ENCODE data around the gene GGCX.
"Not testable (repeated sequence)": the region's sequence is repeated elsewhere in the genome, so short reads cannot be mapped to it uniquely, and the experiment has no call there.

Gene GGCX

DNA sequence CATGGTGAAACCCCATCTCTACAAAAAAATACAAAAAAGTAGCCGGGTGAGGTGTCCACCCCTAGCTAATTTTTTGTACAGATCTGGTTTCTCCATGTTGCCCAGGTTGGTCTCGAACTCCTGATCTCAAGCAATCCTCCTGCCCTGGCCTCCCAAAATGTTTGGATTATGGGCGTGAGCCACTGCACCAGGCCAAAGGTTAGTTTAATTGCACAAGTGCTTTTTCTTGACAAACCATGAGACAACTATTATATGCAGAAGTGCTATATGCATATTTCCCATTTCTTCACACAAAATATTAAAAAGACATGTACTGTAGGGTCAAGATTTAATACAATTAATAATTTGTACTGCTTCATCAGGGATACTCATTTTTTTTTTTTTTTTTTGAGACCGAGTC is 5.0 kb upstream of the GGCX start:
- DNase-seq (ENCODE audit: low read depth): no peak

DNA sequence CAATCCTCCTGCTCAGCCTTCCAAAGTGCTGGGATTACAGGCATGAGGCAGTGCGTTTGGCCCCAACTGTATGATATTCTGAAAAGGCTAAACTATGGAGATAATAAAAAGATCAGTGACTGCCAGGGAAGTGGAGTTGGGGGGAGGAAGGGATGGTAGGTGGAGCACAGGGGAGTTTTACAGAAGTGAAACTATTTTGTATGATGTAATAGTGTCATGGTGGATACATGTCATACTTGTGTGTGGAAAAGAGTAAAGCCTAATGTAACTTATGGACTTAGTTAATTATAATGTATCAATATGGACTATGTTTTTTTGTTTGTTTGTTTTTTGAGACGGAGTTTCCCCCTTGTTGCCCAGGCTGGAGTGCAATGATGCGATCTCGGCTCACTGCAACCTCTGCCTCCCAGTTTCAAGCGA is 2.9 kb upstream of the GGCX start:
- no peak for DNase-seq (ENCODE audit: low read depth)

DNA sequence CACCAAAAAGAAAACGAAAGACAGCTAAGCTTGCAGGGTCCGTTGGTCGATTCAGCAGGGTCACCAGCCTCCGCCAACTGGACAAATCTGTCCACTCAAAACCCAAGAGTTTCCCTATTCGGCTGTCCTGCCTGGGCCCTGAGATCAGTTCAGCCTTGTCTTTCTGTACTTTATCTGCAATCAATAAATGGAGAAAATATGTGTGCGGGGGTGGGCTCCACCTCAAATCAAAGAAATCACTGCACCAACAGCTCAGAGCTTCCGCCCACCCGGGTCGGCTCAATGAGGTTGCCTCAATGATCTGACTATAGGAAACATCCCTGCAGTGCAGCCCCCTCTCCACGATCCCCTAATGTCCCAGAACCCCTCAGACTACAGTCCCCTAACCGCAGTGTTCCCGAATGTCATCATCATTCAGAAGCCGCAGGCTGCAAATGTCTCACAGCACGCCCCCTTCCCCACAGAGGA is 447 bp downstream of the GGCX start:
- DNase-seq (ENCODE audit: low read depth): no peak

DNA sequence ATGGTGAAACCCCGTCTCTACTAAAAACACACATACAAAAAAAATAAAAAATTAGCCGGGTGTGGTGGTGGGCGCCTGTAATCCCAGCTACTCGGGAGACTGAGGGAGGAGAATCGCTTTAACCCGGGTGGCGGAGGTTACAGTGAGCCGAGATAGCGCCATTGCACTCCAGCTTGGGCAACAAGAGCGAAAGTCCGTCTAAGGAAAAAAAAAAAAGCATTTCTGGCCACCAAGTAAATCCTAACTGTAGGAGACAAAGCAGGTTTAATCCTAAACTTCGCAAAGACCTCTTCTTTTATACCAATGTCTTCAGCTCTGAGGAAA is 928 bp downstream of the GGCX start:
- DNase-seq (ENCODE audit: low read depth): not testable (repeated sequence)

DNA sequence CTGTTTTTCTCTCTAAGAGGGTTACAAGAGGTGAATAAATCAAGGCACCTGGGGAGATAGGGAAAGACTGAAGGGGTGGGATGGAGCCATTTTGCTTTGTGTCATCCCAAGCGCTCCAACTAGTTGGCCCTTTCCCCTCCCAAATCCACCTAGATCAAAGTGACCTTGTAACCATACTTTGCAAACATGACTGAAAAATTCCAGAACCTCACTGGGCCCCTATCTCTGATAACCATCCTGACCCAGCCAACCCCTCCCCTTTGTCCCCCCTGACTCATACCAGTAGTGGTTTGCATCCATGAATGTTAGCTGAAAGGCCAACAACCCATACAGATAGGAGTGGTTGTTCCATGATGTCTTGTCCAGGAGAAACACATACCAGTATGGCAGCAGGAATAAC is 3.1 kb downstream of the GGCX start:
- no peak for DNase-seq (ENCODE audit: low read depth)

DNA sequence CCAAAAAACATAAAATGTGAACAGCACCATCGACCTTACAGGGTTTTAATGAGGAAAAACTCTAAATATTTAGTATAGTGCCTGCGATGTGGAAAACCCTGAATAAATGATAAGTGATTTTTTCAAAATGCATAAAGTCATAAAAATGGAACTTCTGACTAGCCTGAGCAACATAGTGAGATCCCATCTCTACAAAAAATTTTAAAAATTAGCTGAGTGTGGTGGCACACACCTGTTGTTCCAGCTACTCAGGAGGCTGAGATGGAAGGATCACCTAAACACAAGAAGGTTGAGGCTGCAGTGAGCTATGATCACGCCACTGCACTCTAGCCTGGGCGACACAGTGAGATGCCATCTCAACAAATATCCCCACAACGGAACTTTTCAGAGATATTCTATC is 4.2 kb downstream of the GGCX start:
- DNase-seq (ENCODE audit: low read depth): no peak

DNA sequence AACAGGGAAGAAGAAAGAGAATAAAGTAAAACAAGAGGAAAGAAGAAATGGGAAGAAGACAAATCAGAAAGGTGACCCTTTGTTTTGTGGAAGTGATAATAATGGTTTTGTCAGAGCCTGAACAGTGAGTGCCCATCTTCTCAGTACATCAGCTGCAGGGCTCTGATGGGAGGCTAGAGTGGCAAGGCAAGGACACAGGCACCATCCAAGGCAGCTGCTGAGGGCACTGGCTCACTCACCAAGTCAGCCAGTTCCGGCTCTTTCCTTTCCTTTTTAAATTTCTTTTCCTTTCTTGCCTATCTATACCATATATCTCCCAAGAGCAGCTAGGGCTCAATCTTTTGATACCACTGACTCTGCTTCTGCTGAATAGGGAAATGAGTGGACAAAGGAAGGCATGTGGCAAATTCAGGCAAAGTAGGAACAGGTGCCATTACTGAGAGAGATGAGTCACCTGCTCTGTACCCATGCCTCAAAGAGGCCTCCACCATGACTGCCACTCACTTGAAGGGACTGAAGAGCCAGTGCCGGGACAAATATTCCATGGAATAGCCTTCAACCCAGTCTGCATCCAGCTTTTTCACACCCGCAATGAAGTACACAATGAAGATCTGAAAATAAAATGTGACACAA is 6.2 kb downstream of the GGCX start:
- no peak for DNase-seq (ENCODE audit: low read depth)

DNA sequence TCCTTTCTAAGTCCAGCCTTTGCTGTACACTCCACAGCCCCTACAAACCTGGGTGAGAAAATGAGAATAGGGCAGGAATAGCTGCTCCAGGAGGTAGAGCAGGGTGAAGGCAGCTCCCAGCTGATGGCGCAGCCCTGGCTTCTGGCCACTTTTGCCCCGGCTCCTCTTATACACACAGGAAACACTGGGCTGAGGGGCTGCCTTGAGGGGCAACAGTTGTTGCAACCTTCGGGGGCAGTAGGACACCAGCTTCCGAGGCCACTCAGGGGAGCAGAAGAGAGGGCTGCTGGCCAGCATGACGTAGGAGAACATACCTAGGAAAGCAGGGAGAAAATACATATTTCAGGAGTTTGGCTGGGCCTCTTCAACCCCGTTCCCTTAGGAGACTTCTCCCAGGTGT is 8.1 kb downstream of the GGCX start:
- no peak for DNase-seq (ENCODE audit: low read depth)

DNA sequence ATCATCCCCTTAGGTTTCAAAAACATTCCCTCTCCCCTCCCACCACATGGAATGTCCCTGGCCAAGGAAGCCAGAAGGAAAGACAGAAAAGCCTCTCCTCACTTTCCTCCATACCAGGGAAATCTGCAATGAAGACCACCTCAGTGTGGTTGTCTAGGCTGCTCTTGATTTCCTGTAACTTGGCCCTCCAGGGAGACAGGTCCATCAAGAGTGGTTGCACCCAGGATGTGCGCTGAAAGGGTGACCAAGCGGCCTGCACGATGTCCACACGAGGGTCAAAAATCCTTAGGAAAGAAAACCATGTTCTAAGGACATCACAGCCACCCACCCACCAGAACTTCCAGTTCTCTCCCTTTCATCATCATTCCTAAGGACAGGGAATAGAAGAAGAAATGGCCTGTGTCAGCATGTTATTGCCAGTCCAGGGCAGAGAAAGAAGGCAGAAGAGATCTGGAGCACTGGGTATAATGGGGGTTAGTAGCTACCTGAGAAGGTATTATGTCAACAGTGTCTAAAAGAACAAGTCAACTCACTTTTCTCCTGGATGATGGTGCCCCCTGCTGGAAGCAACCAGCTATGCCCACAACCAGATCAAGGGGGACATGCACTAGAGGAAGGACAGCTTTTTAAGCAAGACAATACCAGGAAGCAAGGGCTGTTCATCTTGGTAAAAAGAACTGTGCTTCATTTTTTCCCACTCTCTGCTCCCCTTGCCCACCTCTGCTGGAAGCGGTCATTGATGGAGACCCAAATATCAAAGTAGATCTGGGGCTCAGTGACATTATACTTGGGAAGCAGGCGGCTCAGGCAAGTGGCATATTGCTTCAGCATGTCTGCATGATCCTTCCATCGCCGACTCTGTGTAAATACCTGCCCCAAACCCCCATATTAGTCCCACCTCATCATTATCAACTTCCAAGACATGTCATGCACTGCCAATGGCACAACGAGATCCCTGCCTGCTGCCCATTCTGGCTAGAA is 9.3 kb downstream of the GGCX start:
- peak; percentile 55 for DNase-seq (ENCODE audit: low read depth)

DNA sequence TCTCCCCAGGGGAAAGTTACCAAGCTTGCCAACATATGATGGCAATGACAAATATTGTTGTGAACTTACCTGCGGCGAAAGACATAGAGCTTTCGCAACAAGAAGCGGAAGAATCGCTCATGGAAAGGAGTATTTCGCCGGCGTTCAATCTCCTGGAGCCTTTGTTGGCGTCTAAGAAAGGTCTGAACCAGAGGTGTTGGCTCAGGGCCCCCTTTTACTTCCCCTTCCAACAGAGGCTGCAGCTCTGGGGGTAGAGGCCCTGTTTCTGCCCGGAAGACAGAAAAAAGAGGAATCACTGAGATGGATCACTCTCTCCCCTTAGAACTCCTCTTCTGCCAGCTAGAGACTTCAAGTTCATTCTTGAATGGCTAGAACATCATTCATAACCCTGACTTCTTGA is 10.8 kb downstream of the GGCX start:
- DNase-seq (ENCODE audit: low read depth): no peak

DNA sequence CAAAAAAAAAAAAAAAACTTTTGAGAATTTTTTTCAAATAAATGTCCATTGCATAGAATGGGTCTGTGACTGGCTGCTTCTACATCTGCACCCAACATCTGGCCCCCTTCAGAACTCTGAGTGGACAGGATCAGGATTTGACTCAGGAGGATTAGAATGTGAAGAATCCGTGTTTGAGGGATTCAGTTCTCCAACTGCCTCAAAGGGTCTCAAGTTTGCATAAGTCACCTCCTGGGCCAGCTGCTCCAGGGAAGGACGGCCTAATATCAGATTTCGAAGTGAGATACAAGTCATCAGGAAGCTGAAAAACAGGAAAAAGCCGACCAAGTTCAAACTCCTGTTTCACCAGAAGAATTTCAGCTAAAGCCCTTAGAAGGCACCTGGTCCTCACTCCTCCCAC is 11.5 kb downstream of the GGCX start:
- no peak for DNase-seq (ENCODE audit: low read depth)

DNA sequence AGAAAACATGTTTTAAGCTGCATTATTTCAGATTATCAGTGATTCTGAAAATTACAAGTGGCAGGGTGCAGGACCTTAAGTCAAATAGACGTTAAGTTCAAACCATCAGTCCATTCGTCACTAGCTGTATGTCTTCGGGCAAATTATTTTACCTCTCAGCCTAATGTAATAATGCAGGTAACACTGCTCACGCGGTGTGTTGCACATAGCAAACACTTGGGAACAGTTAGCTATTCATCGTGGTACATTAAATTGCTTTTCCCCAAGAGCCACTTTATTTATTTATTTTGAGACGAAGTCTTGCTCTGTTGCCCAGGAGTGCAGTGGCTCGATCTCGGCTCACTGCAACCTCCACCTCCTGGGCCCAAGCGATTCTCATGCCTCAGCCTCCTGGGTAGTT is 12.2 kb downstream of the GGCX start:
- DNase-seq (ENCODE audit: low read depth): no peak

DNA sequence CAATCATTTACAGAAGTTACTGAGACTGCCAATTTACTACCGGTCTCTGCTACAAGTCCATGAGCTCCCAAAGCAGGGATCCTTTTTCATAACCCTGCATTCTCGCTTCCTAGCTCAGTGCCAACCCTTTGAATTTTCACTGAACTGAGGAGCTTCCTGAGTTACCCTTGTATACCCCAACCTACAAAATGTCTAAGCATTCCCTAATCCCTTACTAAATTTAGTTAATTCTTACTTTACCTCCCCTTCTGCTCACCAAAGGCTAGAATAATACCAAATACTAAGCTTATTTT is 12.7 kb downstream of the GGCX start:
- no peak for DNase-seq (ENCODE audit: low read depth)

DNA sequence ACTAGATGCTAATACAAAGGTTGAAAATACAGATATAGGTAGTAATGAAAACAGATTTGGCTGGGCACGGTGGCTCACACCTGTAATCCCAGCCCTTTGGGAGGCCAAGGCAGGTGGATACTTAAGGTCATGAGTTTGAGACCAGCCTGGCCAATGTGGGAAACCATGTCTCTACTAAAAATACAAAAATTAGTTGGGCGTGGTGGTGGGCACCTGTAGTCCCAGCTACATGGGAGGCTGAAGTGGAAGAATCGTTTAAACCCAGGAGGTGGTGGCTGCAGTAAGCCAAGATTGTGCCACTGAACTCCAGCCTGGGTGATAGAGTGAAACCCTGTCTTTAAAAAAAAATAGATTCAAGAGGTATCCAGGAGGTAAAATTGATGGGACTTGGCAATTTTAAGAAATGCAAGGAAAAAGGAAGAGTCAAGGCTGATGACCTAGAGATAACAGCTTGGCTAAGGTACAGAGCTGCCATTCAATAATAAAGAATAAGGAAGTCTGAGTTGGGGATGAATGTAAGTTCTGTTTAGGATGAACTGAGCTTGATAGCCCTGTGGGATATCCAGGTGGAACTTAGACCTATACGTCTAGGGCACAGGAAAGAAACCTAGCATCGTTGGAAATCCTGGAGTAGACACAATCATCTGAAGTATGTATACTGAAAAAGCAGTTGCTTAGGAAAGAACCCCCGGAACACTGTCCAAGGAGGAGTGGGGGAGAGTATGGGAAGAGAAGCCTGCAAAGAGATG is 13.3 kb downstream of the GGCX start:
- no peak for DNase-seq (ENCODE audit: low read depth)

DNA sequence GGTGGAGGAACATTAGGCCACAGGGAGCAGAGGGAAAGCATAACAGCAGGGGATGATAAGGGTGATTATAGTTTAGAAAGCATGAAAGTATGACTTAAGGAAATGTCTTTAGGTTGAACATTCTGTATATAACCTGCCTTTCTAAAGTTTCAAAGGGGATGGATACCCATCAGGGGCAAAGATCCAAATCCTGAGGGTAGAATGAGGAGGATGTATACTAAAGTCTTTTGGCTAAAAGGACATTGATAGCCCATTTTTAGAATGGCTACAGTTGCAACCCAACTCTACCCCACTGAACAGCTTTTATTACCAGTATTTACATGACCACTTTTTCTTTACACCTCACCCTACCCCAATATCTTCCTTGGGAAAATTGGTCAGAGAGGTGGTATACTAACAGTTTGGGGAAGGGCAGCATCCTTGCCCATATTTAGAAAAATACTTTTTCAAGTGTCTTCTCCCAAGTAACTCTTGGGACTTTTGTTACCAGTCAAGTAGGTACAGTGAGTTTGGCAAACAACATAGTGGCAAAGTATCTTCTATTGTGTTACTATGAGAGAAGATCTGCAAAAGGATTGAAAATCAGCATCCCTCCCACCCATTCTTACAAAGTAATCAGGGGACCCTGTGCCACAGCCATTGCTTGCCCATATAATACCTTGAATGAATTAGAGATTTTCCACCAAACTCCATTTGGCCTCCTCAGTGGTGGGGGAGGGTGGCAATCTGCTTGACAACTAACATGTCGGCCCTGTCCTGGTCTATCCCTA is 14.0 kb downstream of the GGCX start:
- DNase-seq (ENCODE audit: low read depth): no peak

DNA sequence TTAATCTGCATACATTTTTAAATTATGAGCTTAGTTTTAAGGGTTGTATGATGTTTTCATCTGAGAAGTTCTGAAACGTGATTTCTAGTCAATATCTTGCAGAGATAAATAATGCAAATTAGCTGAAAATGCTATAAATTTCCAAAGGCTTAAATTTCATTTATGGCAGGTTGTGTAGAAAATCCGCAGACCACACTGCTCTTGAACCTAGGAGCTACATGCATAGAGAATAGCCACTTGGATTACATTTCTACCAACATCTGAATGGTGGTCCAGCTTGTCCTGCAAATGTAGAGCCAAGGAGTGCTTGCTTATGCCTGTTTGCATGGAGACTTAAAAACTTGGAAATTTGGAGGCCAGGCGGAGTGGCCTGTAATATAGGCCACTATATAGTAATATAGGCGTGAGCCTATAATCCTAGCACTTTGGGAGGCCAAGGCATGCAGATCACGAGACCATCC is 15.5 kb downstream of the GGCX start:
- DNase-seq (ENCODE audit: low read depth): no peak

DNA sequence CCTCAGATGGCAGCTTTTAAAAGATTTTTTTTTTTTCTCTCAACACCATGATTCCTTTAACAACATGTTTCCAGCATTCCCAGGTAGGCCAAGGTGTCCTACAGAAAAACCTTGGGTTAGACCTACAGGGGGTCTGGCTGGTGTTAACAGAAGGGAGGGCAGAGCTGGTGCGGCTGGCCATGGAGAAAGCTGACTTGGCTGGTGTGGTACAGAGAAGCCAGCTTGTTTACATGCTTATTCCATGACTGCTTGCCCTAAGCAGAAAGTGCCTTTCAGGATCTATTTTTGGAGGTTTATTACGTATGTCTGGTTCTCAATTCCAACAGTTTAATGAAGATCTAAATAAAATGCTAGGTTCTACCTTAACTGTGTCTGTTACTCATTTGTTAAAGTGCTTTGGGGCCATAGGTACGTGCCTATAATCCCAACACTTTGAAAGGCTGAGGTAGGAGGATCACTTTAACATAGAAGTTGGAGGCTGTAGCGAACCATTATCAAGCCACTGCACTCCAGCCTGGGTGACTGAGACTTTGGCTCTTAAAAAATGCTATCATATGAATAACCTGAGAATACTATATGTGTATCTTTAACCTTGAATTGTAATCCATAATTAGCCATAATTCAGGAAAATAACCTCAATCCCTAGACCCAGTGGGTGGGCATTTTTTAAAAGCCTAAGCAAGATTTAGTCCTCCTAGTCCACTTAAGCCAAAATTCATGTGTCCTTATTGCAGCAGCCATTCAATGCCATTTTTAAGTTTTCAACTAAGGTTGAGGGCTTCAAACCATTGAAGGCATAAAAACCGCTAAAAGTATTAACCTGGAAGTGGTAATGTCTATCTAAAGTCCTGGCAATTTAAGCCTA is 16.1 kb downstream of the GGCX start:
- not testable (repeated sequence) for DNase-seq (ENCODE audit: low read depth)

DNA sequence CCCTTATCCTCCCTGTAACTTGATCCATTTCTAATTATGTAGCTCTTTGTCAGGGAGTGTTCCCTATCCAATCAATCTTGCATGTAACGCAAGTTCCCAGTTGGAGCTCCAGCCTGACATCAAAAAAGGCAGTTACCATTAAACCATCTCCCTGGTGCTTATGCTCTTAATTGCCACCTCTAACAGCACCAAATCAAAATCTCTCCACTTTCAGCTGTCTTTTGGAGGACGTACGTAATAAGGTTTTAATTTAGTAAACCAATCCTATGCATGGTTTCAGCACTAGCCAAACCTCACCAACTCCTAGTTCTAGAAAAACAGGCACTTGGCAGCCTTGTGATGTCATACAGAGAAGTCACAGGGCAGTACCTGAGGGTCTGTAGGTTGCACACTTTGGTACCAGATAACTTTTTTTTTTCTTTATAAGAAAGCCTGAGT is 17.0 kb downstream of the GGCX start:
- not testable (repeated sequence) for DNase-seq (ENCODE audit: low read depth)

DNA sequence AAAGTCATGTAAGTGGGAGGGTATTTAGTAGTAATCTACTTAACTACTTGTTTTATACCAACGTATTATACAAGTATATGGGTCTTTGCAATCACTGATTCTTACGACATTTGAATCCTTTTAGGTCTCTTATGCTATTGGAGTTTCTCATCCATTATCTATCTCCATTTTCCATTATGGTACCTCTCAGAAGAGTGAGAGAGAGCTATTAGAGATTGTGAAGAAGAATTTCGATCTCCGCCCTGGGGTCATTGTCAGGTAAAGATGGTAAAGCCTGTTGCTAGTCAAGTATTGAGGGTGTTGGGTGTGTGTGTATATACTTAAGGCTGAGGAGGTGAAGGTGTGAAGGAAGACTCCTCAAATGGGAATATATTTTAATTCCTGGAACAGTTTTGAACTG is 18.5 kb downstream of the GGCX start:
- DNase-seq (ENCODE audit: low read depth): no peak

DNA sequence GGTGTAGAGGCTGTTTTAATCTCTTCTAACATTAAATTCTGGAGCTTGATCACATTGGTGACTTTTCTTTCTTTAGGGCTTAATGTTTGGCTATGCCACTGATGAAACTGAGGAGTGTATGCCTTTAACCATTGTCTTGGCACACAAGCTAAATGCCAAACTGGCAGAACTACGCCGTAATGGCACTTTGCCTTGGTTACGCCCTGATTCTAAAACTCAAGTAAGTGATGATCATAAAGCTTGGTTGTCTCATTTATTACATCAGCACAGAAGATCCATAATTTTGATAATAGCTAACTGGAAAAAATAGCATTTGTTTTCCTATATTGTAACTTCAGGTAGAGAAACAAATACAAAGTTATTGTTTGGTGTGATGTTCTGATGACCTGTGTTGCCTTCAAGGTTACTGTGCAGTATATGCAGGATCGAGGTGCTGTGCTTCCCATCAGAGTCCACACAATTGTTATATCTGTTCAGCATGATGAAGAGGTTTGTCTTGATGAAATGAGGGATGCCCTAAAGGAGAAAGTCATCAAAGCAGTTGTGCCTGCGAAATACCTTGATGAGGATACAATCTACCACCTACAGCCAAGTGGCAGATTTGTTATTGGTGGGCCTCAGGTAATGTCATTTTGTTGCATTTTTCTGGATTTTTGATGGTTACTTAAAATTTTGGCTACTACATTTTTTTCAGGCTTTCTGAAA is 19.4 kb downstream of the GGCX start:
- no peak for DNase-seq (ENCODE audit: low read depth)
